ENCODE data around the gene PRR7.

Gene PRR7

GRCh38 chr5:177446200-177447065 lies at the start of gene PRR7 (continued):
- no peak for TF ChIP-seq ZNF148 (tag by site-specific recombination; IDR thresholded peaks at IDR 0.05; ENCODE audit: borderline replicate concordance)
- TF ChIP-seq ZEB2 (tag by site-specific recombination; IDR thresholded peaks at IDR 0.05): peak; percentile 29; the same call in 1 of the 2 replicates
- TF ChIP-seq ZNF155 (tag by site-specific recombination; IDR thresholded peaks at IDR 0.05): no peak
- no peak for TF ChIP-seq ZNF121 (tag by site-specific recombination; IDR thresholded peaks at IDR 0.05)
- TF ChIP-seq, protein P1, sequence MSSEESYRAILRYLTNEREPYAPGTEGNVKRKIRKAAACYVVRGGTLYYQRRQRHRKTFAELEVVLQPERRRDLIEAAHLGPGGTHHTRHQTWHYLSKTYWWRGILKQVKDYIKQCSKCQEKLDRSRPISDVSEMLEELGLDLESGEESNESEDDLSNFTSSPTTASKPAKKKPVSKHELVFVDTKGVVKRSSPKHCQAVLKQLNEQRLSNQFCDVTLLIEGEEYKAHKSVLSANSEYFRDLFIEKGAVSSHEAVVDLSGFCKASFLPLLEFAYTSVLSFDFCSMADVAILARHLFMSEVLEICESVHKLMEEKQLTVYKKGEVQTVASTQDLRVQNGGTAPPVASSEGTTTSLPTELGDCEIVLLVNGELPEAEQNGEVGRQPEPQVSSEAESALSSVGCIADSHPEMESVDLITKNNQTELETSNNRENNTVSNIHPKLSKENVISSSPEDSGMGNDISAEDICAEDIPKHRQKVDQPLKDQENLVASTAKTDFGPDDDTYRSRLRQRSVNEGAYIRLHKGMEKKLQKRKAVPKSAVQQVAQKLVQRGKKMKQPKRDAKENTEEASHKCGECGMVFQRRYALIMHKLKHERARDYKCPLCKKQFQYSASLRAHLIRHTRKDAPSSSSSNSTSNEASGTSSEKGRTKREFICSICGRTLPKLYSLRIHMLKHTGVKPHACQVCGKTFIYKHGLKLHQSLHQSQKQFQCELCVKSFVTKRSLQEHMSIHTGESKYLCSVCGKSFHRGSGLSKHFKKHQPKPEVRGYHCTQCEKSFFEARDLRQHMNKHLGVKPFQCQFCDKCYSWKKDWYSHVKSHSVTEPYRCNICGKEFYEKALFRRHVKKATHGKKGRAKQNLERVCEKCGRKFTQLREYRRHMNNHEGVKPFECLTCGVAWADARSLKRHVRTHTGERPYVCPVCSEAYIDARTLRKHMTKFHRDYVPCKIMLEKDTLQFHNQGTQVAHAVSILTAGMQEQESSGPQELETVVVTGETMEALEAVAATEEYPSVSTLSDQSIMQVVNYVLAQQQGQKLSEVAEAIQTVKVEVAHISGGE (tag by site-specific recombination; conservative IDR thresholded peaks at IDR 0.05; ENCODE audit: low read depth): peak; percentile 36; the same call in 1 of the 2 replicates
- TF ChIP-seq ZNF629 (tag by site-specific recombination; IDR thresholded peaks at IDR 0.05): no peak; the same call in 1 of the 2 replicates
- peak; percentile 46; the same call in 1 of the 2 replicates for TF ChIP-seq ZNF398 (tag by site-specific recombination; IDR thresholded peaks at IDR 0.05)
- TF ChIP-seq ELK4 (IDR thresholded peaks at IDR 0.05; ENCODE audit: borderline replicate concordance, low read depth, low read length): no peak
- no peak for TF ChIP-seq ZNF544 (tag by site-specific recombination; IDR thresholded peaks at IDR 0.05)
- TF ChIP-seq ZNF16 (tag by site-specific recombination; IDR thresholded peaks at IDR 0.05; ENCODE audit: low read depth): no peak
- TF ChIP-seq KLF9 (tag by site-specific recombination; IDR thresholded peaks at IDR 0.05; ENCODE audit: low read depth): peak; percentile 42; the same call in 1 of the 2 replicates
- no peak for TF ChIP-seq ZNF350 (tag by site-specific recombination; IDR thresholded peaks at IDR 0.05)
- TF ChIP-seq ZFP37 (tag by site-specific recombination; IDR thresholded peaks at IDR 0.05): peak; percentile 75; the same call in 1 of the 2 replicates
- TF ChIP-seq ZNF513 (tag by site-specific recombination; IDR thresholded peaks at IDR 0.05): peak; percentile 35
- TF ChIP-seq ZNF776 (tag by site-specific recombination; IDR thresholded peaks at IDR 0.05; ENCODE audit: borderline replicate concordance): no peak
- TF ChIP-seq KLF1 (tag by site-specific recombination; IDR thresholded peaks at IDR 0.05): peak; percentile 39; the same call in 1 of the 2 replicates
- TF ChIP-seq PBX3 (CRISPR knock-in tag; IDR thresholded peaks at IDR 0.05): peak; percentile 39
- TF ChIP-seq ZNF324 (tag by site-specific recombination; IDR thresholded peaks at IDR 0.05): no peak
- TF ChIP-seq ZSCAN30 (tag by site-specific recombination; IDR thresholded peaks at IDR 0.05): peak; percentile 52; the same call in 1 of the 2 replicates
- TF ChIP-seq, protein P2, sequence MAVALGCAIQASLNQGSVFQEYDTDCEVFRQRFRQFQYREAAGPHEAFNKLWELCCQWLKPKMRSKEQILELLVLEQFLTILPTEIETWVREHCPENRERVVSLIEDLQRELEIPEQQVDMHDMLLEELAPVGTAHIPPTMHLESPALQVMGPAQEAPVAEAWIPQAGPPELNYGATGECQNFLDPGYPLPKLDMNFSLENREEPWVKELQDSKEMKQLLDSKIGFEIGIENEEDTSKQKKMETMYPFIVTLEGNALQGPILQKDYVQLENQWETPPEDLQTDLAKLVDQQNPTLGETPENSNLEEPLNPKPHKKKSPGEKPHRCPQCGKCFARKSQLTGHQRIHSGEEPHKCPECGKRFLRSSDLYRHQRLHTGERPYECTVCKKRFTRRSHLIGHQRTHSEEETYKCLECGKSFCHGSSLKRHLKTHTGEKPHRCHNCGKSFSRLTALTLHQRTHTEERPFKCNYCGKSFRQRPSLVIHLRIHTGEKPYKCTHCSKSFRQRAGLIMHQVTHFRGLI (tag by site-specific recombination; IDR thresholded peaks at IDR 0.05): no peak
- TF ChIP-seq IKZF3 (tag by site-specific recombination; IDR thresholded peaks at IDR 0.05): 0 out of 2 replicates have a peak, but pooled peaks have one; percentile 35
- no peak for TF ChIP-seq ZNF23 (tag by site-specific recombination; IDR thresholded peaks at IDR 0.05; ENCODE audit: borderline replicate concordance)
- TF ChIP-seq ZNF768 (tag by site-specific recombination; IDR thresholded peaks at IDR 0.05): peak; percentile 52; the same call in 1 of the 2 replicates
- peak; percentile 80 for TF ChIP-seq ZNF335 (tag by site-specific recombination; conservative IDR thresholded peaks at IDR 0.05)
- TF ChIP-seq ZBTB20 (tag by site-specific recombination; IDR thresholded peaks at IDR 0.05): peak; percentile 80
